ENCODE measurements around the gene C9orf78.

DNA sequence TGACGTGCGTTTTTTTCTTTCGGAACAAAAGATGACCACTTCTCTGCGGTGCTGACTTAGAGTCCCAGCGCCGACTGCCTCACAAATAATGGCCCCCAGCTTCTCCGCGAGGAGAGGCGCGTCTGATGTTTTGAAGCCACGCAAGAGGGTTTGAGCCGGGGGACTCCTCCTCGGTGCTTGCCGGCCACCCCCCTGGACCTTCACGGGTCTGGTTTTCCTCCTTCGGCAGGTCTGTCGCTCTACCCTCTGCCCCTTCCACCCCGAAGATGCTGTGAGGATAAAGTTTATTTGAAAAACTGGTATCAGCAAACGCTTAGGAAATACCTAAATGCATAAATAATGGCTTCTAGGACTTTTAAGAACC is 767 bp upstream of the C9orf78 start:
- TF ChIP-seq FOXM1 (IDR thresholded peaks at IDR 0.05; ENCODE audit: borderline replicate concordance) = no peak
- no peak for TF ChIP-seq ELF4 (IDR thresholded peaks at IDR 0.05)
- no peak for TF ChIP-seq FOXK2 (IDR thresholded peaks at IDR 0.05)
- TF ChIP-seq SP1 (IDR thresholded peaks at IDR 0.05) = no peak
- TF ChIP-seq SUZ12 (IDR thresholded peaks at IDR 0.05) = no peak
- no peak for TF ChIP-seq ZNF384 (IDR thresholded peaks at IDR 0.05)
- TF ChIP-seq BHLHE40 (IDR thresholded peaks at IDR 0.05; ENCODE audit: borderline replicate concordance) = no peak
- no peak for TF ChIP-seq L3MBTL2 (conservative IDR thresholded peaks at IDR 0.05)
- TF ChIP-seq FOXA1 (IDR thresholded peaks at IDR 0.05) = no peak
